HG03432 (cell line): Measurements from ENCODE around the gene BOLA3.
"Not testable (repeated sequence)": the region's sequence is repeated elsewhere in the genome, so short reads cannot be mapped to it uniquely, and the experiment has no call there.

Source experiments
- ATAC-seq: cut with Tn5 transposase; IDR thresholded peaks from one replicate; pipeline ENCODE4 v1.9.1; 2021; ENCODE audit warnings: mild to moderate bottlenecking, moderate library complexity; ENCODE audit not compliant: unreplicated experiment

Gene BOLA3

DNA sequence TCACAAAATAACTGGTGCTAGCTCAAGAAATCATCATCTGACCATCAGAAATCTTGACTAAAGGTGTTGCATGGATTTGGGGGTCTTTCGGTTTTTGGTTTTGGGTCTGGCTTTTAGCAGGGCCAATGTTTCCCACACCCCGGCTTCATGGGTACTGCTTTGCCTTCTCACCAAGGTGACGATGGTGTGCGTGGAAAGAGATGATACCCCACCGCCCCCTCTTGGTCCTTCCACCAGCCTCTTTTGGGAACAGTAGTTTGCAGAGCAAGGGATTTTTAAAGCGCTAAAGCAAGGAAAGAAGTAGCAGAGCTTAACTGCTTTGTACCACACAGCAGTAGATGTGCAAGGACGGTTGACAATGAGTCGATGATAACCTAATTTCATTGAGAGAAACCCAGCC is 42.3 kb downstream of the BOLA3 start:
- ATAC-seq, result no peak

DNA sequence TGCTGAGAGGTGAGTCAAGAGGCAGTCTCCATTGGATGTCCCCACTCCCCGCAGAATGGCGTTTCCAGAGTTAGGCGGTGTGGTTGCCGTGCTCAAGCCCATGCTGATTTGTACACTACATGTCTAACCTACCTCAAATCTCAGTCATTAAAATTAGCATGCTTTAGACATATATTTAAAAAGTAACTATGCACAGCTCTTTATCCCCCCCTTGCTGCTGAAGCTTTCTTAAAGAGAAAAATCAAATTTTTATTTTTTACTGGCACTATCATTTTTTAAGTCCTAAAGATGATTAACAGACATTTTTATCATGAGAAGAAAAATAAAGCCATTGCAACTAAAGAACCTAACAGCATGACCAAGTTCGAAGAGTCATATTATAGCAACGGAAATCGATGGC is 42.9 kb downstream of the BOLA3 start:
- no peak for ATAC-seq

DNA sequence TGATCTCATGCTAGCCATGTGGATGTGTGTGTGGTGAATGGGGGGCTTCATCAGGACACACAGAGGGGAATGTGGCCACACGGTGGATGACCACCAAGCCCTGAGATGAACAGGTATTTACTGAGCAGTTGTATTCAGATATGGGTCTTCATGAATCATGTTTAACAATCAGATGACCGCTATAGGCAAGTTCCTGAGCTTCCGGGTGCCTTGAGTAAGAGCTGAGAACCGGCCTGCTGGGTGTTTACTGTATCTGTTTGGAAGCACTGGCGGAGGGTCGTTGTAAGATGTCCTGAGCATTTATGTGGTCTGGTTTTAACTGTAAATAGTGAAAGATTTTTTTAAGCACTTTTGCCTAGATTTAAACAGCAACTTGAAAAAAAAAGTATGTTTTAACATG is 43.9 kb downstream of the BOLA3 start:
- ATAC-seq, result no peak

DNA sequence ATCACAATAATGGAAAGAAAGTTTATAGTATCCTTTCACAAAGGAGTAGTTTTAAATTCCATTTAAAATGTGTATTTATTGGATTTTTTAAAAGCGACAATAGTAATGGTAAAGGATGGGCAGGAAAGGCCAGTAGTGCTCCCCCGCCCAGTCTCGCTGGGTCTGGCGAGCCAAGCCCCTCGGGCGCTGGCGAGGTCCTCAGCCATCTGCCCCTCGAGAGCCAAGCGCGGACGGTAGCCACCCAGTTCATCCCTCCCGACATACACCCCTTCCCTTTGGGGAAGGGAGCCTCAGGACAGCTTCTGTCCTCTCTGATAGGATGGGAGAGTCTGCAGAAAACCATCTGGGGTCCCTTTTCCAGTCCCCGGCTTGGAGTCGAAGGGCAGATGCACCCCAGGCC is 45.2 kb downstream of the BOLA3 start:
- no peak for ATAC-seq

DNA sequence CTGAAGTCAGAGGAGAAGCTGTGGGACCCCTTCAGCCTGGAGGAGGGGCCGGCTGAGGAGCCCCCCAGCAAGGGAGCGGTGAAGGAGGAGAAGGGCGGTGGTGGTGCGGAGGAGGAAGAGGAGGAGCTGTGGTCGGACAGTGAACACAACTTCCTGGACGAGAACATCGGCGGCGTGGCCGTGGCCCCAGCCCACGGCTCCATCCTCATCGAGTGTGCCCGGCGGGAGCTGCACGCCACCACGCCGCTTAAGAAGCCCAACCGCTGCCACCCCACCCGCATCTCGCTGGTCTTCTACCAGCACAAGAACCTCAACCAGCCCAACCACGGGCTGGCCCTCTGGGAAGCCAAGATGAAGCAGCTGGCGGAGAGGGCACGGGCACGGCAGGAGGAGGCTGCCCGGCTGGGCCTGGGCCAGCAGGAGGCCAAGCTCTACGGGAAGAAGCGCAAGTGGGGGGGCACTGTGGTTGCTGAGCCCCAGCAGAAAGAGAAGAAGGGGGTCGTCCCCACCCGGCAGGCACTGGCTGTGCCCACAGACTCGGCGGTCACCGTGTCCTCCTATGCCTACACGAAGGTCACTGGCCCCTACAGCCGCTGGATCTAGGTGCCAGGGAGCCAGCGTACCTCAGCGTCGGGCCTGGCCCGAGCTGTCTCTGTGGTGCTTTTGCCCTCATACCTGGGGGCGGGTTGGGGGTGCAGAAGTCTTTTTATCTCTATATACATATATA is 46.0 kb downstream of the BOLA3 start:
- ATAC-seq, result no peak

DNA sequence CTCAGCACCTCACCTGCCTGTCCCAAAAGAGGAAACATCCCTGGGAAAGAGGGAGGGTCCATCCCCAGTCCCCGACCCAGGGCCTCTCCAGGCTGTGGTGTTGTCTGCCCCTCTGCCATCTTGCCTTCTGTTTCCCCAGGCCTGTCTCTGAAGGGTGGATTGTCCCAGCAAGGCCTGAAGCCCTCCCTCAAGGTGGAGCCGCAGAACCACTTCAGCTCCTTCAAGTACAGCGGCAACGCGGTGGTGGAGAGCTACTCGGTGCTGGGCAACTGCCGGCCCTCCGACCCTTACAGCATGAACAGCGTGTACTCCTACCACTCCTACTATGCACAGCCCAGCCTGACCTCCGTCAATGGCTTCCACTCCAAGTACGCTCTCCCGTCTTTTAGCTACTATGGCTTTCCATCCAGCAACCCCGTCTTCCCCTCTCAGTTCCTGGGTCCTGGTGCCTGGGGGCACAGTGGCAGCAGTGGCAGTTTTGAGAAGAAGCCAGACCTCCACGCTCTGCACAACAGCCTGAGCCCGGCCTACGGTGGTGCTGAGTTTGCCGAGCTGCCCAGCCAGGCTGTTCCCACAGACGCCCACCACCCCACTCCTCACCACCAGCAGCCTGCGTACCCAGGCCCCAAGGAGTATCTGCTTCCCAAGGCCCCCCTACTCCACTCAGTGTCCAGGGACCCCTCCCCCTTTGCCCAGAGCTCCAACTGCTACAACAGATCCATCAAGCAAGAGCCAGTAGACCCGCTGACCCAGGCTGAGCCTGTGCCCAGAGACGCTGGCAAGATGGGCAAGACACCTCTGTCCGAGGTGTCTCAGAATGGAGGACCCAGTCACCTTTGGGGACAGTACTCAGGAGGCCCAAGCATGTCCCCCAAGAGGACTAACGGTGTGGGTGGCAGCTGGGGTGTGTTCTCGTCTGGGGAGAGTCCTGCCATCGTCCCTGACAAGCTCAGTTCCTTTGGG is 47.2 kb downstream of the BOLA3 start:
- no peak for ATAC-seq

DNA sequence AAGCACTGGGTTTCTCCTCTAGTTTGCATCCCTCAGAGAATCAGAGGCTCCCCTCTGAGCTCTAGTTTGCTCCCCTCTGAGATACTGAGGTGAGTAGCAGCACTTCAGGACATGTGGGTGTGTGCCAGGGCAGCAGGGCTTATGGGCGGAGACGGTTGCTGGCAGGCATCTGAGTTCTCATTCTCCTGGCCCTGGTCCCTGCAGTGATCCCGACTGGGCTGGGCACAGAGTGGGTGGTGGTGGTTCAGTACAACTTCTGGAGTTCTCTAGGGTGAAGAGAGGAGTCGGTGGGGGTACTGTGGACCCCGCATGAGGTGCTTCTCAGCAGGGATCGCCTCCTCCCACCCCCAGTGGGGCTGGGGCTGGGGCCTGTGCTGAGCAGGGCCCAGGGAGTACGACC is 47.9 kb downstream of the BOLA3 start:
- no peak for ATAC-seq

DNA sequence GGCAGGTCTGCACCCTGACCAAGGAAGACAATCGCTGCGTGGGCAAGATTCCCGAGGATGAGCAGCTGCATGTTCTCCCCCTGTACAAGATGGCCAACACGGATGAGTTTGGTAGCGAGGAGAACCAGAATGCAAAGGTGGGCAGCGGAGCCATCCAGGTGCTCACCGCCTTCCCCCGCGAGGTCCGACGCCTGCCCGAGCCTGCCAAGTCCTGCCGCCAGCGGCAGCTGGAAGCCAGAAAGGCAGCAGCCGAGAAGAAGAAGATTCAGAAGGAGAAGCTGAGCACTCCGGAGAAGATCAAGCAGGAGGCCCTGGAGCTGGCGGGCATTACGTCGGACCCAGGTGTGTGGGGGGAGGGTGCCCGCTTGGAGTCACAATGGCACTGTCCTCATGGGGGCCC is 48.4 kb downstream of the BOLA3 start:
- no peak for ATAC-seq

DNA sequence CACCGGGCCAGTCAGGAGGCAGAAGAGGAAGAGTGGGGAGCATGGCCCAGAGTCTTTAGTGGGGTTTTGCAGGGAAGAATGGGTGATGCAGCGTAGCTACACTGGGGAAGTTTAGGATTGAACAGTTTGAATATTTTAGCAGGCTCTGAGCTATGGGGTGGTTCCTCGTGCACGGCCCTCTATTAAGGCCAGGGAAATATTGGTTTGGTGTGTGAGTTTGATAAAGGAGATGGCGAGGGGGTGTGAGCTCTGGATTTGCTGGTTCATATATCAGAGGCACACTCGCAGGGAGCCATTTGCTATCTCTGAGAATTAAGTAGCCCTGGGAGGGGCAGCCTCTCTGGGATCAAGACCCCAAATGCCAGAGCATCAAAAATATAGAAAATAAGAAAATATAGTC is 50.1 kb downstream of the BOLA3 start:
- ATAC-seq, result no peak

DNA sequence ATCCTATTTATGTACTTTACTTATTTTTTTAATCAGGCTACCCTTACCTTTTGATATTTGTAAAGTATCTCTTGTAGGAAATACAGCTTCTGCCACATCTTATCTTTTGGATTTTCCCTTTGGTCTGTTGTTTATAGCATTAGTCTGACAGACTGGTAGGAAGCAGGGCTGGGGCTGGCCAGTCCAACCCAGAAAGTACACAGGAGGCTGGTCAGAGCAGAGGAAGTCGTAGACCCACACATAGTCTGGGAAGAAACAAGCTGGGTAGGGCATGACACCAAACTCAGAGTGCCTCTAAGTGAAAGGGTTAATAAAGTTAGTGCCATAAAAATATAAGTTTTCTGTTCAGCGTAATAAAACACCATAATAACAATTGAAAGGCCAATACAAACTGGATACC is 51.7 kb downstream of the BOLA3 start:
- no peak for ATAC-seq

DNA sequence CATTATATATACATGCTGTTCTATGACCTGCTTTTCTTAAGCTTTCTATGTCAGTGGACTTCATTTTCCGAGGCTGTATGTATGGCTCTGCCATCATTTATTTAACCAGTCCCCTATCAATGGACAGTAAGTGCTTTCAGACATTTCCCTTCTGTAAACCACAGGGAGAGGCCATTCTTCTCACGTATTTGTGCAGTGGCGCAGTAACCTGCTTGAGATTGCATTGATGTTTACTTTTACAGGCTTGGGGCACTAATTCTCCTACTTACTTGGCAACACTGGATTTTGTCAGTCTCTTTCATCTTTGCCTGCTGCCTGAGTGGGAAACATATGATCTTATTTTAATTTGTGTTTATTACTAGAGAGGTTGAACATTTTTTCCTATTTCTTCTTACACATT is 52.1 kb downstream of the BOLA3 start:
- ATAC-seq, result no peak

DNA sequence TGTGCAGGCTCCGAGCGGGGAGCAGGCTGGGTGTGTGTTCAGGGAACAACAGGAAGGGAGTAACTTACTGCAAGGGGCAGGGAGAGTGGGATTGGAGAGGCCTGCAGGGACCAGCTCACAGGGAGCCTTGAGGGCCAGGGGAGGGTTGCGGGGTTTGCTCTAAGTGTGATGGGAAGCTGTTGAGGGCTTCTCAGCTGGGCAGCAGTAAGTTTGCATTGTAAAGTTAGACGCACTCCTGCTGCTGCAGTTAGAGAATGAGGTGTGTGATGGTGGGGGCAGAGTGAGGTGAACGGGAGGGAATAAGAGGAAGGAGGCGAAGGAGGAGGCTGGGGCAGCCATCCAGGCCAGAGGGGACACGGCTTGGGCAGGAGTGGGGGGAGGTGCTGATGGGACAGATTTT is 53.4 kb downstream of the BOLA3 start:
- ATAC-seq, result no peak

DNA sequence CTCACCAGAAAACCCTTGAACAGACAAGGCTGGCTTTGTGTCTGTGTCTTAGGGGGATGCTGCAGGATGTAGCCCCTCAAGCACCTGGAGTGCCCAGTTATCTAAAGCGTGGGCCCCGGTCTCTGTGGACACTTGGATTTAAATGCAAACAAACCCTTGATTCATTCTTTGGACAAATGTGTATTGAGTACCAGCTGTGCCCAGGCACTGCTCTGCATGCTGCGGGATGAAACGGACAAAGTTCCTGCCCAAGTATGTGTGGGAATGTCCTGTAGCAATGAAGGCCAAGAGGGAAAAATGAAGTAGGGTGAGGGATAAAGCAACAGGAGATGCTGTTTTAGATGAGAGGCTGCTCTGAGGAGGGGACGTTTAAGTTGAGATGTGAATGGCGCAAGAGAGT is 53.9 kb downstream of the BOLA3 start:
- ATAC-seq, result no peak

DNA sequence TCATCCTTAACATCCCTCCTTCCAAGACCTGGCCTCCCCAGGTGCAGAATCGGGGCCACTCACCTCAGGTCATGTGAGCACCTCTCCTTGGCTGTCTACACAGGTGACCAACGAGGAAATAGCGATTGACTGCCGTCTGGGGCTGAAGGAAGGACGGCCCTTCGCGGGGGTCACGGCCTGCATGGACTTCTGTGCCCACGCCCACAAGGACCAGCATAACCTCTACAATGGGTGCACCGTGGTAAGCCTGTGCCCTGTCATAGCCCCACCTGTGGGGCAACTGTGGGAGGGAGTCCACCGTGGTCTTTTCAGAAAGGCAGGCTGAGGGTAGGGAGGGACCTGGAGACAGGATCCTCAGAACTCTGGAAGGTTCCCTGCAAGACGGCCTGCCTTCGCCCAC is 54.3 kb downstream of the BOLA3 start:
- ATAC-seq, result no peak

DNA sequence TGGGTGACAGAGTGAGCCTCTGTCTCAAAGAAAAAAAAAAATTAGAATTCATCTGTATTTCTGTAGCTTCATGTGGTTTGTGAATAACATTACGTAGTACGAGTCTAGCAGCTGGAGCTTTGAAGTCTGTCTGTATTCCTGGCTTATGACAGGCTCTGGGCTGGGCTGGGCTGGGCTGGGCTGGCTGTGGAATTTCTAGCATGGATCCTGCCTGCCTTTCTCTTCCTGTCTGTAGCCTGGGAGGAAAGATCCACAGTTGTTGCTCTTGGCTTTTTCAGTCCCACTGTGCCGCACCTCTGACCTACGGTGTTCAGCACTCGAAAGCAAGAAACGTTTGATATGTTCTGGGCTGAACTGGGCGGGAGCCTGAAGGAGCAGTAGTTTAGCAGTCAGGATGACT is 55.4 kb downstream of the BOLA3 start:
- no peak for ATAC-seq

DNA sequence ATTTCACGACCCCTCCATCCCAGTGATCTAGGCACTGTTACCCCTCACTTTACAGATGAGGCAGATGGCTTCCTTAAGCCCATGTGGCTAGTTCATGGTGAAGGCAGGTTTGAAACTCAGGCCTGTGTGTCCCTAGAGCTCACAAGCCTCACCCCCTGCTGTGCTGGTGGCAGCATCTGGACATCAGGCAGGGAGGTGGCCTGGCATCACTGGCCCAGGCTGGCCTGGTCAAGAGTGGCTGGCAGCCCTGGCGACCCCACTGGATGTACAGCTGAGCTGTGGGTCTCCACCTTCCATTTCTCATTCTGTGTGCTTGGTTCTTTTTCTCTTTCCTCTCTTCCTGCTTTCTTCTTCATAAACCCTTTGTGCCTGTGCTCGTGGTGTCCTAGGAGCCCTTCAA is 56.3 kb downstream of the BOLA3 start:
- no peak for ATAC-seq

DNA sequence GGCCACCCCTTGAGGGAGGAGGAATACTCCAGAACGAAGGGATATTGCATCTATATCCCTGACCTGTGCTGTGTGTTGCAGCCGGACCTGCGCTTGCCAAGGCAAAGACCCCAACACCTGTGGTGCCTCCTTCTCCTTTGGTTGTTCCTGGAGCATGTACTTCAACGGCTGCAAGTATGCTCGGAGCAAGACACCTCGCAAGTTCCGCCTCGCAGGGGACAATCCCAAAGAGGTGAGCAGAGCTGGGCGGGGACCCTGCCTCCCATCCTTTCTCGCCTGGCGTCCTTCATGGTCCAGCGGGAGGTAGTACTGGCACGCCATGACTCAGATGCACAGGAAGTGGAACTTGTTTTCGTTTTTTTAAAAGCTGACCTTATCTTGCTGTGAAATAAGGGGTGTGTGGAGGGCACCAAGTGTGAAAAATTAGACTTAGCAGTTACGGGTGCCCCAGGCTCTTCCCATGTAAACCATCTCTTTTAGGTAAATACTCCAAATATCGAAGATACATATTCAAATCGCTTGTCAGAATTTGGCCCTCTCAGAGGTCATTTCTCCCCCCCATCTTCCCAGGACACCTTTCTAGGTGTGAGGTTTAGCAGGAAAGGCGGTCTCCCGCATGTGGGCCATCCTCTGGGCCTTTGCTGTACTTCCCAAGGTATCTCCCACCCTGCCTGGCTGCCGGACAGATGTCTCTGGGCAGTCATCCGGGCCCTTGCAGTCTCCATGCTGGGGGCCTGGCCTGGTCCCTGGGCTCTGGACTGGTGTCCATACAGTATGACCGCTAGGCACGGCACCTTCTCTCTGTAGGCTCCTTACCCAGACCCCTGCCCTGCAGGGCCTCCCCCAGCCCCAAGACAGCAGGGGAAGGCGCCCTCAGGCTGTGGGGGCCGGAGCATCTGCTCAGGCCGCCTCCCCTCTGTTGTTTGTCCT is 57.6 kb downstream of the BOLA3 start:
- no peak for ATAC-seq

DNA sequence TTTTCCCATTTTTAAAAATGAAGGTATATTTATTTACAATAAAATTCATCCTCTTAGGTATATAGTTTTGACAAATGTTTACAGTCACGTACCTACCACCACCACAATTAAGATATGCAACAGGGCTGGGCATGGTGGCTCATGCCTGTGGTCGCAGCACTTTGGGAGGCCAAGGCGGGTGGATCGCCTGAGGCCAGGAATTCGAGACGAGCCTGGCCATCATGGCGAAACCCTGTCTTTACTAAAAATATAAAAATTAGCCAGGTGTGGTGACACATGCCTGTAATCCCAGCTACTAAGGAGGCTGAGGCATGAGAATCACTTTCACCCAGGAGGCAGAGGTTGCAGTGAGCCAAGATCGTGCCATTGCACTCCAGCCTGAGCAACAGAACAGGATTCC is 59.0 kb downstream of the BOLA3 start:
- ATAC-seq, result not testable (repeated sequence)

DNA sequence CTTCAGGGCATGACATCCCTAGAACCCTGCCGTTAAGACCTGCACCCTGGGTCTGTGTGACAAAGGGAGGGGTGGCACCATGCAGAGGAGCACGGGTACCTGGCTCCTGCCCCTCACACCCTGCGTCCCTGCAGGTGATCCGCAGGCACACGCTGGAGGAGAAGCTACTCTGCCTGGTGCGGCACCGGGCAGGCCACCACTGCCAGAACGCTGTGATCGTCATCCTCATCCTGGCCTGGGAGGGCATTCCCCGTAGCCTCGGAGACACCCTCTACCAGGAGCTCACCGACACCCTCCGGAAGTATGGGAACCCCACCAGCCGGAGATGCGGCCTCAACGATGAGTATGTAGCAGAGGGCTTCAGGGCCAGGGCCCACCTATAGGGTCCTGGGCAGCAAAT is 60.0 kb downstream of the BOLA3 start:
- no peak for ATAC-seq

DNA sequence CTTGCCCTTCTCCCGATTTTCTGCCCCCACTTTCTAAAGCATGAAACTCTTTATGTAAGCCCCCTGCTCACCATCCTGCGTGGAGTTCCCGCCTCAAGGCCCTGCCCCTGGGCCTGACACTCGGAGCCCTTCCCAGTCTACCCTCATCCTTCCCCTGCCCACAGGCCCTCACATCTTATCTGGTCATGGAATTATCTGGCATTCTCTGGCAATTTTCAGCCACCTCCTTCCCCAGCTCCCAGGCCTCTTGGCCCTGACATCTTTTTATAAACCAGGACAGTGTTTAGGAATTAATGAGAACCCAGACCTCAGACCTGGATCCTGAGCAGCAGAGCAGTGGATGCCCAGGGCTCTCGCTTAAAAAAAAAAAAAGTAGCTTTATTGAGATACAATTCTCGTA is 61.7 kb downstream of the BOLA3 start:
- ATAC-seq, result no peak
